ENCODE measurements around the gene PHLDB2. TPM values are rescaled to one million over a fixed set of nuclear protein-coding genes. Genes with fewer than 3 reads are reported as not detected.

The PHLDB2 gene
- total RNA-seq, 3 donors from 2014 or later, result 53.1 to 94.4 (median 65.0) TPM

DNA sequence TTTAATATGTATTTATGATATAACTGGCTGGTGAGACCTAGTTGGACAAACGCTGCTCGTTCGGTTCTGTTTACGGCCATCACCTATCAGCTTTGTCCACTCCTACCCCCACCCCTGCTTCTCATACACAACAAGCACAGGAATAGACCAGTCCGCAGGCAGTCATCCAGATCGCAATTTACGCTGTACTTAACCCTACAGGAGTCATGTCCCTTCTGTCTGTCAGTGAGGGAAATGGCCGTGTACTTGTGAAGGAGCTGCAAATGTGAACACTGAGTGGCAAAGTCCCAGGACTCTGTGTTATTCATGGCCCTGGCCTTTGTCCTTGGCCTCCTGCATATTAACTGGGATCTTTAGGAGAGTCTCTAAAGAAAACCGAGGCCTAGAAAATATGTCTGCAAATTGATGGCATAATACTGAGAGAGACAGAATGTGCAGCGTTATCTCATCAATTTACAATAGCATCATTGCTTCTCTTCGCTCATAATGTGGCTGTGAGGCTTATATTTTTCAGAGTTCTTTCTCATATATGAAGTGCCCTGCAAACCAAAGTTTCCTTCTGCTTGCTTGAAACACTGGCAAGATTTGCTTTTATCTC is 112.6 kb downstream of the PHLDB2 start:
- H3K4me1 ChIP-seq, result no peaks in the 10 kb centered on the region
- TF ChIP-seq POLR2AphosphoS5 (IDR thresholded peaks at IDR 0.05) (no peak), POLR2A (IDR thresholded peaks at IDR 0.05) (no peak)
- TF ChIP-seq, protein P1, sequence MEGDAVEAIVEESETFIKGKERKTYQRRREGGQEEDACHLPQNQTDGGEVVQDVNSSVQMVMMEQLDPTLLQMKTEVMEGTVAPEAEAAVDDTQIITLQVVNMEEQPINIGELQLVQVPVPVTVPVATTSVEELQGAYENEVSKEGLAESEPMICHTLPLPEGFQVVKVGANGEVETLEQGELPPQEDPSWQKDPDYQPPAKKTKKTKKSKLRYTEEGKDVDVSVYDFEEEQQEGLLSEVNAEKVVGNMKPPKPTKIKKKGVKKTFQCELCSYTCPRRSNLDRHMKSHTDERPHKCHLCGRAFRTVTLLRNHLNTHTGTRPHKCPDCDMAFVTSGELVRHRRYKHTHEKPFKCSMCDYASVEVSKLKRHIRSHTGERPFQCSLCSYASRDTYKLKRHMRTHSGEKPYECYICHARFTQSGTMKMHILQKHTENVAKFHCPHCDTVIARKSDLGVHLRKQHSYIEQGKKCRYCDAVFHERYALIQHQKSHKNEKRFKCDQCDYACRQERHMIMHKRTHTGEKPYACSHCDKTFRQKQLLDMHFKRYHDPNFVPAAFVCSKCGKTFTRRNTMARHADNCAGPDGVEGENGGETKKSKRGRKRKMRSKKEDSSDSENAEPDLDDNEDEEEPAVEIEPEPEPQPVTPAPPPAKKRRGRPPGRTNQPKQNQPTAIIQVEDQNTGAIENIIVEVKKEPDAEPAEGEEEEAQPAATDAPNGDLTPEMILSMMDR (IDR thresholded peaks at IDR 0.05), result no peak
- H3K4me3 ChIP-seq, result no peak overlapping the region
- no peaks in the 10 kb centered on the region for H3K27me3 ChIP-seq
- H3K36me3 ChIP-seq, result no peaks in the 10 kb centered on the region
- no peaks in the 10 kb centered on the region for H3K9me3 ChIP-seq
- intact Hi-C loops (cut with DNase I; ENCODE audit: low total_unique reads), result loop anchor here (2.0 kb wide), 1 partner anchor 65 kb away; no protein-coding TSS in a partner anchor
- DNase-seq (ENCODE audit: low spot score in 2 of 2), result no peak
- H3K27ac ChIP-seq, result no peak overlapping the region

DNA sequence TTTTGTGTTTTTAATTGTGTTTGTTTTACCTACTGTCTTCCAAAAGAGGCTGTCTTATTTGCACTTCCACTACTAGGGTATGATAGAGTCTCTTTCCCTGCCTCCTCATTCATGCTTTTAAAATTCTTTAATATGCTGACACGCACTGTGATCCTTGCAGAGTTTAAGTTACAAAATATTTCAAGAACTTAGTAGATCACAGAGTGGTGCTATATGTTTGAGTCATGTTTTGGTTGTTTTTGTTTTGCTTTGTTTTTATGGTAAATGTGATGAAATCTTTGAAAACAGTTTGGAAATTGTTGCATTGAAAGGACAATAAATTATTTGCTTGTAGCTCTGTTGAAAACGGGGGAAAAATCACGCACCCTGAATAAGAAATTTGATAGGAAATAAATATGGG is 113.8 kb downstream of the PHLDB2 start:
- intact Hi-C loops (cut with DNase I; ENCODE audit: low total_unique reads), result no loop called here
- no peak overlapping the region for H3K4me3 ChIP-seq
- no peaks in the 10 kb centered on the region for H3K27me3 ChIP-seq
- no peaks in the 10 kb centered on the region for H3K9me3 ChIP-seq
- H3K27ac ChIP-seq, result no peak overlapping the region
- no peaks in the 10 kb centered on the region for H3K36me3 ChIP-seq
- TF ChIP-seq POLR2A (IDR thresholded peaks at IDR 0.05), result no peak
- no peak for TF ChIP-seq POLR2AphosphoS5 (IDR thresholded peaks at IDR 0.05)
- TF ChIP-seq, protein P1 (IDR thresholded peaks at IDR 0.05), result no peak
- no peak for DNase-seq (ENCODE audit: low spot score in 2 of 2)
- no peaks in the 10 kb centered on the region for H3K4me1 ChIP-seq

DNA sequence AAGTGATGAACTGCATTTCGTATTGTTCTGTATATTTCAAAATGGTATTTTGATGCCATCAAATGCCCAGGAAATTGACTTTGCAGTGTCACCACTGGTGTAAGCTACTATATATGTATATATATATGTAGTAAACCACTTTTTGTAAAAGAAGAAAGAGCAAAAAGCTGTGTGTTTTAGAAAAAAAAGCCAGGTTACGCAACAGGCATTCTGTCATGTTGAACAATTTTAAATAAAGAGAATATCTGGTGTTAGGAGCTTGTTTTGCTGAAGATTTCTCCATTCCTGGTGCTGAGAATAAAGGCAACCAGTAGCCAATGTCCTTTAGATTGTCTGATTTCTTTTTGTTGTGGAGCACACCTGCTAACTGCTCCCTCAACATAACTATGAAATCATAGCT is 116.1 kb downstream of the PHLDB2 start:
- H3K9me3 ChIP-seq, result no peaks in the 10 kb centered on the region
- no peak overlapping the region for H3K4me3 ChIP-seq
- no peak for DNase-seq (ENCODE audit: low spot score in 2 of 2)
- peaks cover 0 to 5% of the 10 kb centered on the region in 2 donors for H3K4me1 ChIP-seq
- no peaks in the 10 kb centered on the region for H3K27me3 ChIP-seq
- intact Hi-C loops (cut with DNase I; ENCODE audit: low total_unique reads), result loop anchor here (5.0 kb wide), 1 partner anchor 258 kb away; no protein-coding TSS in a partner anchor
- no peak overlapping the region for H3K27ac ChIP-seq
- TF ChIP-seq POLR2A (IDR thresholded peaks at IDR 0.05), result no peak
- TF ChIP-seq, protein P1 (IDR thresholded peaks at IDR 0.05), result no peak
- TF ChIP-seq POLR2AphosphoS5 (IDR thresholded peaks at IDR 0.05), result no peak
- no peaks in the 10 kb centered on the region for H3K36me3 ChIP-seq

DNA sequence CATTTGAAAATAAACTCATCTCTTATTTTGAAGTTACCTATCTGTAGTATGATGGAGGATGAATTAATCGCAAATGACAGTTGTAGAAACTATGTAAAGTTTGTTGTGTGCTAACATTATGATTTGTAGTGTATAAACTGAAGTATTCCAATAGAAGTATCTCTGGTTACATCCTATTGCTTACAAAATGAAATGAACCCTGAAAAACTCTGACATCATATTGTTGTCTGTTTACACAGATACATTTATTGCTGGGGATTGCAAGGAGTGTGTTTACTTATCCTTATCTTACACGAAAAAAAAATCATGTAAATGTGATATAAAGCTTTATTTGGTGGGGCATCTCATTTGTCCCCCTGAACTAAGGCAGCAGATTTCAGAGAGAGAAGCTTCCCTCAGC is 117.2 kb downstream of the PHLDB2 start:
- H3K4me3 ChIP-seq, result no peak overlapping the region
- H3K9me3 ChIP-seq, result no peaks in the 10 kb centered on the region
- H3K27ac ChIP-seq, result no peak overlapping the region
- H3K4me1 ChIP-seq, result peaks cover 0 to 13% of the 10 kb centered on the region in 2 donors
- no peaks in the 10 kb centered on the region for H3K36me3 ChIP-seq
- intact Hi-C loops (cut with DNase I; ENCODE audit: low total_unique reads), result loop anchor here (5.0 kb wide), 1 partner anchor 259 kb away; no protein-coding TSS in a partner anchor
- TF ChIP-seq POLR2A (IDR thresholded peaks at IDR 0.05), result no peak
- TF ChIP-seq, protein P1 (IDR thresholded peaks at IDR 0.05), result no peak
- no peak for TF ChIP-seq POLR2AphosphoS5 (IDR thresholded peaks at IDR 0.05)
- H3K27me3 ChIP-seq, result no peaks in the 10 kb centered on the region
- DNase-seq (ENCODE audit: low spot score in 2 of 2), result no peak

DNA sequence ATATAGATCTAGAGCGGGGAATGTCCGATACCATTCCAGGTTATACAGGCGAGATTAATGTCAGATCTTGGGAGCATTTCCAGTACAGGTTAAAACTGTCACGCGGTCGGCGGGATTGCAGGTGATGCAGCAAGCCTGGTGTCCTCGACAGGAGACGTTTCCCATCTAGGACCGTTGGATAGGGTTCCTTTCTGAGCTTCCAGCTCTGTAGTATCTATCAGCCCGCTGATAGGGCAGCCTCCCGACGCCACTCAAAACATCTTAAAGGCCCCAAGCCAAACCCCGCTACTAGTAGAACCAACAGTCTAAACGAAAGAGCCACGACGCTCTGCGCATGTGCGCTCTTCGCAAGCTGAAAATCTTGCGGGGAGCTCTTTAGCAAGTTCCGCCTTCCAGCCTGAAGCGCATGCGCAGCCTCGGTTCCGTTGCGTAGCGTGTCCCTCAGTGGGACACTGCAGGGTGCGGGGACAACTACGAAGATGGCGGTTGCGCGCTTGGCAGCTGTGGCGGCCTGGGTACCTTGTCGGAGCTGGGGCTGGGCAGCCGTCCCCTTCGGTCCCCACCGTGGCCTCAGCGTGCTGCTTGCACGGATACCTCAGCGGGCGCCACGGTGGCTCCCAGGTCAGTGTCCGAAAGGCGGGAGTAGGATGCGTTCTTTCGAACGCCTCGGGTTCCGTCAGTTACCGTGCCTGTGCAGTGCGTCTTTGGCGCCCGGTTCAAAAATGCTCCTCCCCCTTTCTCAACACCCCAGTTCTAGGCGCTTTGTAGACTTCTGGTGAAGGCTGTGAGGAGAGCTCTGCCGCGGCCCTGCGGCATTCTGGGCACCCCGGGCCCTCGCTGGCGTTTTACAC is 119.7 kb downstream of the PHLDB2 start, which contains the start of gene ABHD10:
ABHD10 (plus strand) TSS at position 444 of the 851 bp plus-strand sequence; CDS start at position 480, 36 bp downstream.
- peak; percentile 86 to 92 for DNase-seq (ENCODE audit: low spot score in 2 of 2)
- peak within 1 kb of the TSS; percentile 70 to 95 (median 77) for H3K4me3 ChIP-seq
- H3K27me3 ChIP-seq, result no peaks in the 10 kb centered on the region
- H3K4me1 ChIP-seq, result peaks cover 0 to 13% of the 10 kb centered on the region in 2 donors
- intact Hi-C loops (cut with DNase I; ENCODE audit: low total_unique reads), result loop anchor here (5.0 kb wide), 1 partner anchor 262 kb away; no protein-coding TSS in a partner anchor
- no peaks in the 10 kb centered on the region for H3K9me3 ChIP-seq
- peak within 1 kb of the TSS; percentile 83 to 91 for H3K27ac ChIP-seq
- no peaks in the 10 kb centered on the region for H3K36me3 ChIP-seq
- TF ChIP-seq, protein P1 (IDR thresholded peaks at IDR 0.05), result no peak
- TF ChIP-seq POLR2A (IDR thresholded peaks at IDR 0.05) (peak; percentile 70), POLR2AphosphoS5 (IDR thresholded peaks at IDR 0.05) (peak; percentile 82 to 94 (median 84))

Measured in breast epithelium (tissue), 4 donors.